Thyroid gland (tissue), 4 donors: ENCODE results near the gene PHACTR3.

ENCODE experiments used
- POLR2A ChIP-seq, 2 donors: fragments of 450-650 bp; IDR thresholded peaks; one replicate each; pipeline ENCODE4 v1.6.1; 2017; ENCODE audit warnings: antibody characterized with exemption in 2 of 2, mild to moderate bottlenecking in 2 of 2, moderate library complexity in 1 of 2
- TF ChIP-seq, protein P1 (sequence below), 6 experiments: fragments of 200-600 bp in 3 of 6; fragments of 450-650 bp in 3 of 6; sonication (generic) in 3 of 6; IDR thresholded peaks; one replicate each; pipeline ENCODE4 v1.5.1; 2016 to 2019; ENCODE audit warnings: antibody characterized with exemption in 6 of 6, mild to moderate bottlenecking in 2 of 6, inconsistent platforms in 1 of 6, moderate library complexity in 1 of 6

DNA sequence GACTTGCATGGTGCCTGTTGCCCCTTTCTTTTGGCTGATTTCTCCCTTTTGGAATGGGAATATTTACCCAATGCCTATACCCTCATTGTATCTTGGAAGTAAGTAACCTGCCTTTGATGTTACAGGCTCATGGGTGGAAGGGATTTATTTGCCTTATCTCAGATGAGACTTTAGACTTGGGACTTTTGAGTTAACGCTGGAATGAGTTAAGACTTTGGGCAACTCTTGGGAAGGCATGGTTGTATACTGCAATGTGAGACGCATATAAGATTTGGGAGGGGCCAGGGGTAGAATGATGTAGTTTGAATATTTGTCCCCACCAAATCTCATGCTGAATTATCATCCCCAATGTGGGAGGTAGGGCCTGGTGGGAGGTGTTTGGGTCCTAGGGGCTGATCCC lies 253.6 kb downstream of the PHACTR3 start:
- TF ChIP-seq POLR2A (IDR thresholded peaks at IDR 0.05), result no peak
- TF ChIP-seq, protein P1, sequence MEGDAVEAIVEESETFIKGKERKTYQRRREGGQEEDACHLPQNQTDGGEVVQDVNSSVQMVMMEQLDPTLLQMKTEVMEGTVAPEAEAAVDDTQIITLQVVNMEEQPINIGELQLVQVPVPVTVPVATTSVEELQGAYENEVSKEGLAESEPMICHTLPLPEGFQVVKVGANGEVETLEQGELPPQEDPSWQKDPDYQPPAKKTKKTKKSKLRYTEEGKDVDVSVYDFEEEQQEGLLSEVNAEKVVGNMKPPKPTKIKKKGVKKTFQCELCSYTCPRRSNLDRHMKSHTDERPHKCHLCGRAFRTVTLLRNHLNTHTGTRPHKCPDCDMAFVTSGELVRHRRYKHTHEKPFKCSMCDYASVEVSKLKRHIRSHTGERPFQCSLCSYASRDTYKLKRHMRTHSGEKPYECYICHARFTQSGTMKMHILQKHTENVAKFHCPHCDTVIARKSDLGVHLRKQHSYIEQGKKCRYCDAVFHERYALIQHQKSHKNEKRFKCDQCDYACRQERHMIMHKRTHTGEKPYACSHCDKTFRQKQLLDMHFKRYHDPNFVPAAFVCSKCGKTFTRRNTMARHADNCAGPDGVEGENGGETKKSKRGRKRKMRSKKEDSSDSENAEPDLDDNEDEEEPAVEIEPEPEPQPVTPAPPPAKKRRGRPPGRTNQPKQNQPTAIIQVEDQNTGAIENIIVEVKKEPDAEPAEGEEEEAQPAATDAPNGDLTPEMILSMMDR (IDR thresholded peaks at IDR 0.05), result no peak
